GM12874 (cell line): ENCODE measurements around the gene CDA.

ENCODE experiments used
- CTCF ChIP-seq: IDR thresholded peaks from 2 replicates; pipeline ENCODE4 v1.5.1; 2011; ENCODE audit warnings: low read depth, mild to moderate bottlenecking, control low read depth, low read length, moderate library complexity; ENCODE audit not compliant: insufficient read depth

Gene CDA

GRCh38 chr1:20586953-20587660, 1.8 kb upstream of the CDA start:
- TF ChIP-seq CTCF = no peak

GRCh38 chr1:20587661-20588053, 1.2 kb upstream of the CDA start:
- no peak for TF ChIP-seq CTCF

- TF ChIP-seq CTCF = no peak
Measured at GRCh38 chr1:20589331-20590278, 708 bp downstream of the CDA start.

GRCh38 chr1:20590306-20590777, 1.4 kb downstream of the CDA start:
- no peak for TF ChIP-seq CTCF

- no peak for TF ChIP-seq CTCF
Measured at GRCh38 chr1:20593756-20594155, 4.9 kb downstream of the CDA start.

GRCh38 chr1:20594746-20595145, 5.8 kb downstream of the CDA start:
- TF ChIP-seq CTCF = no peak

GRCh38 chr1:20596106-20596505, 7.2 kb downstream of the CDA start:
- TF ChIP-seq CTCF = no peak
